CD14-positive monocyte (primary cell): ENCODE data around the gene DOCK4. TPM values are rescaled to one million over a fixed set of nuclear protein-coding genes. Genes with fewer than 3 reads are reported as not detected.

Experiments
- DNase-seq, 3 donors: peaks; one replicate each; pipeline ENCODE4 v3.0.0-alpha.2; 2011 to 2022
- H2AFZ ChIP-seq: 2 replicates; pipeline ENCODE4 v1.6.0; 2012; ENCODE audit warnings: mild to moderate bottlenecking, low read depth, low read length, inconsistent platforms; ENCODE audit not compliant: insufficient read depth, poor library complexity, severe bottlenecking
- H3K27ac ChIP-seq, 2 donors: 1 replicate in 1 of 2; 2 replicates in 1 of 2; pipeline ENCODE4 v1.5.1; 2012 to 2013; ENCODE audit warnings: low read length in 2 of 2, control low read depth in 1 of 2, inconsistent platforms in 1 of 2, low read depth in 1 of 2, mild to moderate bottlenecking in 1 of 2
- H3K27me3 ChIP-seq, 2 donors: one replicate each; pipeline versions ENCODE4 v1.6.0 to v1.6.1; 2011 to 2013; ENCODE audit warnings: low read length in 2 of 2; ENCODE audit not compliant: control insufficient read depth in 2 of 2, insufficient read depth in 2 of 2
- H3K36me3 ChIP-seq, 2 donors: replicated peaks in 1 of 2; 1 replicate in 1 of 2; 2 replicates in 1 of 2; pipeline versions ENCODE4 v1.5.1 to v1.6.1; 2012 to 2013; ENCODE audit warnings: low read length in 2 of 2, control low read depth in 1 of 2, inconsistent platforms in 1 of 2, mild to moderate bottlenecking in 1 of 2; ENCODE audit not compliant: insufficient read depth in 2 of 2, control insufficient read depth in 1 of 2
- H3K4me1 ChIP-seq, 2 donors: 1 replicate in 1 of 2; 2 replicates in 1 of 2; pipeline versions ENCODE4 v1.5.1 to v1.6.1; 2012 to 2013; ENCODE audit warnings: low read length in 2 of 2, control low read depth in 1 of 2, inconsistent platforms in 1 of 2, mild to moderate bottlenecking in 1 of 2, moderate library complexity in 1 of 2; ENCODE audit not compliant: insufficient read depth in 2 of 2, control insufficient read depth in 1 of 2
- H3K4me2 ChIP-seq: replicated peaks from 2 replicates; pipeline ENCODE3; 2012; ENCODE audit warnings: low read length, moderate library complexity, mild to moderate bottlenecking; ENCODE audit not compliant: poor library complexity, severe bottlenecking; ENCODE audit errors: extremely low read depth
- H3K4me3 ChIP-seq, 3 experiments: fragments of 200-600 bp in 1 of 3; sonication (generic) in 1 of 3; replicated peaks in 1 of 3; 1 replicate in 2 of 3; 2 replicates in 1 of 3; pipeline ENCODE4 v1.5.1; 2011 to 2013; ENCODE audit warnings: low read length in 3 of 3, mild to moderate bottlenecking in 3 of 3, control low read depth in 2 of 3, low read depth in 2 of 3, inconsistent platforms in 1 of 3, moderate library complexity in 1 of 3
- H3K79me2 ChIP-seq: 2 replicates; pipeline ENCODE4 v1.6.0; 2012; ENCODE audit warnings: mild to moderate bottlenecking, control low read depth, inconsistent platforms, low read length, moderate library complexity; ENCODE audit not compliant: insufficient read depth
- H3K9ac ChIP-seq: 2 replicates; pipeline ENCODE4 v1.6.0; 2017; ENCODE audit warnings: low read length, mild to moderate bottlenecking; ENCODE audit not compliant: insufficient read depth, poor library complexity, severe bottlenecking
- H3K9me3 ChIP-seq, 2 donors: replicated peaks in 1 of 2; 1 replicate in 1 of 2; 2 replicates in 1 of 2; pipeline versions ENCODE4 v1.5.1 to v1.6.1; 2012 to 2013; ENCODE audit warnings: low read length in 2 of 2, control low read depth in 1 of 2; ENCODE audit not compliant: control insufficient read depth in 1 of 2, insufficient read depth in 1 of 2
- H4K20me1 ChIP-seq: 2 replicates; pipeline ENCODE4 v1.6.0; 2012; ENCODE audit warnings: mild to moderate bottlenecking, low read length, control low read depth, moderate library complexity; ENCODE audit not compliant: insufficient read depth
- H3K27ac Mint-ChIP-seq, 7 donors: one replicate each; pipeline ENCODE4 v1.8.0; 2020; ENCODE audit warnings: mild to moderate bottlenecking in 7 of 7, mixed read lengths in 7 of 7, moderate library complexity in 6 of 7, inconsistent platforms in 2 of 7
- H3K27me3 Mint-ChIP-seq, 3 donors: one replicate each; pipeline ENCODE4 v1.8.0; 2021 to 2022; ENCODE audit warnings: low read depth in 3 of 3, mild to moderate bottlenecking in 3 of 3, mixed read lengths in 3 of 3, moderate library complexity in 3 of 3, inconsistent platforms in 1 of 3
- H3K36me3 Mint-ChIP-seq, 2 donors: one replicate each; pipeline ENCODE4 v1.8.0; 2020; ENCODE audit warnings: mixed read lengths in 2 of 2, inconsistent platforms in 1 of 2, mild to moderate bottlenecking in 1 of 2
- H3K4me1 Mint-ChIP-seq: one replicate; pipeline ENCODE4 v1.8.0; 2020; ENCODE audit warnings: mild to moderate bottlenecking, mixed read lengths
- H3K4me3 Mint-ChIP-seq, 2 donors: one replicate each; pipeline ENCODE4 v1.8.0; 2020; ENCODE audit warnings: mild to moderate bottlenecking in 2 of 2, mixed read lengths in 2 of 2, moderate library complexity in 1 of 2
- H3K9me3 Mint-ChIP-seq, 7 donors: one replicate each; pipeline ENCODE4 v1.8.0; 2020 to 2022; ENCODE audit warnings: mixed read lengths in 7 of 7, mild to moderate bottlenecking in 6 of 7, moderate library complexity in 6 of 7, inconsistent platforms in 2 of 7
- CTCF ChIP-seq: fragments of 200-600 bp; IDR thresholded peaks from one replicate; pipeline ENCODE4 v1.8.0; 2022; ENCODE audit warnings: antibody characterized with exemption, mild to moderate bottlenecking
- WGBS: methylation state at CpG from one replicate; pipeline ENCODE4 v1.1.5; 2013; ENCODE audit warnings: missing lambda C conversion rate; ENCODE audit not compliant: insufficient coverage; 5-methylcytosine and 5-hydroxymethylcytosine counted together
- intact Hi-C, 2 donors: fragments of 100-400 bp; cut with micrococcal nuclease; formaldehyde crosslinking; loops; one replicate each; pipeline versions ENCODE4 v1.15.0 to v1.15.1; 2023
- polyA plus RNA-seq, 3 donors: library from polyadenylated mRNA; depleted of rRNA in 1 of 3; unstranded in 2 of 3; stranded (reverse) in 1 of 3; fragments of 300-500 nt in 2 of 3; fragments of >200 nt in 1 of 3; fragmentation: Illumina TruSeq in 2 of 3; gene quantifications; 1 replicate in 2 of 3; 2 replicates in 1 of 3; pipeline ENCODE4 v1.2.3, GENCODE V29; 2012 to 2021

Gene DOCK4
- polyA plus RNA-seq, 3 donors: 1.3 to 5.0 (median 2.7) TPM

GRCh38 chr7:111841596-111842205 is 364.5 kb downstream of the DOCK4 start:
- H3K27me3 Mint-ChIP-seq: peaks cover 8 to 11% (median 10%) of the 10 kb centered on the region in 3 donors
- Histone ChIP-seq H3K27me3 (peaks cover 0 to 12% of the 10 kb centered on the region in 2 donors), H3K9ac (no peak overlapping the region), H3K4me1 (peaks cover 7 to 8% of the 10 kb centered on the region in 2 donors), H2AFZ (no peak overlapping the region), H3K27ac (no peak overlapping the region), H3K36me3 (no peaks in the 10 kb centered on the region), H3K79me2 (no peaks in the 10 kb centered on the region), H3K4me2 (peak overlapping the region; percentile 29), H4K20me1 (no peaks in the 10 kb centered on the region), H3K9me3 (no peaks in the 10 kb centered on the region), H3K4me3 (no peak overlapping the region)
- peak overlapping the region in 1 of 7 donors; percentile 41 for H3K27ac Mint-ChIP-seq
- no peaks in the 10 kb centered on the region for H3K36me3 Mint-ChIP-seq
- peak overlapping the region in 1 of 2 donors; percentile 54 for H3K4me3 Mint-ChIP-seq
- WGBS: 4% methylated on average over 4 of the region's 5 CpGs
- H3K4me1 Mint-ChIP-seq: peaks cover 13% of the 10 kb centered on the region
- H3K9me3 Mint-ChIP-seq: peaks cover 0 to 4% (median 2%) of the 10 kb centered on the region in 7 donors
- intact Hi-C loops: no loop called here
- no peak for TF ChIP-seq CTCF
- DNase-seq: no peak

- Histone ChIP-seq H2AFZ (no peak overlapping the region), H3K79me2 (no peaks in the 10 kb centered on the region), H3K4me2 (no peak overlapping the region), H3K9me3 (no peaks in the 10 kb centered on the region), H3K36me3 (no peaks in the 10 kb centered on the region), H3K9ac (no peak overlapping the region), H3K4me1 (peaks cover 7 to 8% of the 10 kb centered on the region in 2 donors), H3K27ac (no peak overlapping the region), H3K4me3 (no peak overlapping the region), H3K27me3 (peaks cover 0 to 12% of the 10 kb centered on the region in 2 donors), H4K20me1 (no peaks in the 10 kb centered on the region)
- peaks cover 13% of the 10 kb centered on the region for H3K4me1 Mint-ChIP-seq
- no peak for TF ChIP-seq CTCF
- H3K9me3 Mint-ChIP-seq: peaks cover 0 to 9% (median 6%) of the 10 kb centered on the region in 7 donors
- WGBS: 100% methylated on average over 1 of the region's 3 CpGs
- H3K36me3 Mint-ChIP-seq: no peaks in the 10 kb centered on the region
- intact Hi-C loops: no loop called here
- no peak for DNase-seq
- H3K4me3 Mint-ChIP-seq: peak overlapping the region in 1 of 2 donors; percentile 12
- peaks cover 8 to 11% (median 10%) of the 10 kb centered on the region in 3 donors for H3K27me3 Mint-ChIP-seq
- H3K27ac Mint-ChIP-seq: no peak overlapping the region
These were observed 365.7 kb downstream of the DOCK4 start for GRCh38 chr7:111840528-111840927.
